Cardiac muscle cell (in vitro differentiated cells and primary cell): ENCODE results near the gene CARMIL1. TPM values are rescaled to one million over a fixed set of nuclear protein-coding genes. Genes with fewer than 3 reads are reported as not detected.

Experiments
- DNase-seq, 2 donors: peaks; one replicate each; pipeline versions ENCODE4 v3.0.0 to v3.0.0-alpha.2; 2010 to 2017; ENCODE audit warnings: low read depth in 1 of 2, low spot score in 1 of 2
- H3K27ac ChIP-seq: fragments of 200-600 bp; sonication (generic); 2 replicates; pipeline ENCODE4 v1.5.1; 2016
- H3K27me3 ChIP-seq: fragments of 200-600 bp; sonication (generic); 2 replicates; pipeline ENCODE4 v1.6.0; 2016; ENCODE audit warnings: control low read depth
- H3K36me3 ChIP-seq: fragments of 200-600 bp; sonication (generic); 2 replicates; pipeline ENCODE4 v1.5.1; 2016; ENCODE audit warnings: control low read depth
- H3K4me1 ChIP-seq: fragments of 200-600 bp; sonication (generic); 2 replicates; pipeline ENCODE4 v1.8.1; 2017; ENCODE audit warnings: low read depth, mild to moderate bottlenecking, mixed run types
- H3K4me3 ChIP-seq: fragments of 200-600 bp; sonication (generic); 2 replicates; pipeline ENCODE4 v1.5.1; 2016; ENCODE audit warnings: mild to moderate bottlenecking
- H3K9me3 ChIP-seq: fragments of 200-600 bp; sonication (generic); 2 replicates; pipeline ENCODE4 v1.5.1; 2017; ENCODE audit warnings: low read depth, mild to moderate bottlenecking, control low read depth
- CTCF ChIP-seq: IDR thresholded peaks from 2 replicates; pipeline ENCODE4 v1.5.1; 2012; ENCODE audit warnings: low read depth, mild to moderate bottlenecking, low read length
- polyA plus RNA-seq: library from polyadenylated mRNA; unstranded; fragments of >200 nt; fragmentation: Nextera tagmentation; extraction: Ambion mirVana; gene quantifications from 2 replicates; pipeline ENCODE4 v1.2.1, GENCODE V29; 2016
- total RNA-seq: library from RNA; depleted of rRNA; stranded (reverse); fragments of >200 nt; gene quantifications from 2 replicates; pipeline ENCODE4 v1.2.3, GENCODE V29; 2016

CARMIL1 gene
- total and polyA plus RNA-seq, 2 experiments from 2014 or later: 15.7 to 63.6 TPM

- Histone ChIP-seq H3K27me3 (no peaks in the 10 kb centered on the region), H3K4me1 (no peaks in the 10 kb centered on the region), H3K27ac (no peak overlapping the region), H3K36me3 (peaks cover 42% of the 10 kb centered on the region), H3K9me3 (no peaks in the 10 kb centered on the region), H3K4me3 (no peak overlapping the region)
- TF ChIP-seq CTCF: no peak
- no peak for DNase-seq
Measured at GRCh38 chr6:25614052-25614451, 334.9 kb downstream of the CARMIL1 start.

- no peak for TF ChIP-seq CTCF
Measured at GRCh38 chr6:25615471-25615870, 336.3 kb downstream of the CARMIL1 start.

GRCh38 chr6:25617997-25618396, 338.8 kb downstream of the CARMIL1 start:
- Histone ChIP-seq H3K36me3 (peaks cover 19% of the 10 kb centered on the region), H3K4me1 (no peaks in the 10 kb centered on the region), H3K27ac (no peak overlapping the region), H3K27me3 (no peaks in the 10 kb centered on the region), H3K4me3 (no peak overlapping the region), H3K9me3 (no peaks in the 10 kb centered on the region)
- DNase-seq: no peak
- no peak for TF ChIP-seq CTCF

More at GRCh38 chr6:25615471-25615870, 336.3 kb downstream of the CARMIL1 start:
- Histone ChIP-seq H3K4me1 (no peaks in the 10 kb centered on the region), H3K9me3 (no peaks in the 10 kb centered on the region), H3K4me3 (no peak overlapping the region), H3K27ac (no peak overlapping the region), H3K36me3 (peaks cover 37% of the 10 kb centered on the region), H3K27me3 (no peaks in the 10 kb centered on the region)
- DNase-seq: no peak

GRCh38 chr6:25619217-25619616, 340.0 kb downstream of the CARMIL1 start:
- no peak overlapping the region for H3K27ac ChIP-seq
- no peak overlapping the region for H3K4me3 ChIP-seq
- TF ChIP-seq CTCF: no peak
- H3K36me3 ChIP-seq: peaks cover 16% of the 10 kb centered on the region
- no peak for DNase-seq
- H3K9me3 ChIP-seq: no peaks in the 10 kb centered on the region
- no peaks in the 10 kb centered on the region for H3K4me1 ChIP-seq
- no peaks in the 10 kb centered on the region for H3K27me3 ChIP-seq

- H3K4me3 ChIP-seq: no peak overlapping the region
- peaks cover 16% of the 10 kb centered on the region for H3K36me3 ChIP-seq
- TF ChIP-seq CTCF: no peak
- no peaks in the 10 kb centered on the region for H3K27me3 ChIP-seq
- no peaks in the 10 kb centered on the region for H3K9me3 ChIP-seq
- no peak for DNase-seq
- H3K27ac ChIP-seq: no peak overlapping the region
- no peaks in the 10 kb centered on the region for H3K4me1 ChIP-seq
Measured at GRCh38 chr6:25620391-25620790, 341.2 kb downstream of the CARMIL1 start.

- peaks cover 5% of the 10 kb centered on the region for H3K36me3 ChIP-seq
- H3K27ac ChIP-seq: no peak overlapping the region
- no peak for DNase-seq
- H3K9me3 ChIP-seq: no peaks in the 10 kb centered on the region
- no peak for TF ChIP-seq CTCF
- H3K4me3 ChIP-seq: no peak overlapping the region
- no peaks in the 10 kb centered on the region for H3K27me3 ChIP-seq
- H3K4me1 ChIP-seq: no peaks in the 10 kb centered on the region
Measured at GRCh38 chr6:25623065-25623464, 343.9 kb downstream of the CARMIL1 start.
